ENCODE data around the gene RAB1A. TPM values are rescaled to one million over a fixed set of nuclear protein-coding genes. Genes with fewer than 3 reads are reported as not detected.
A peak's percentile ranks its signal among the peaks of the same experiment; 100 is the strongest.

RAB1A gene
- total and polyA plus RNA-seq, 2 donors, result 130 to 140 TPM

- H3K4me3 ChIP-seq (ENCODE audit: low read depth, low read length), result peak within 1 kb of the TSS; percentile 74
- peak within 1 kb of the TSS; percentile 77 for H3K27ac ChIP-seq (ENCODE audit: low read depth)
- under 1% methylated on average over 99 of the region's 99 CpGs for WGBS
- H3K4me1 ChIP-seq (ENCODE audit: insufficient read depth), result peaks cover 1% of the 10 kb centered on the region
- H3K36me3 ChIP-seq (ENCODE audit: insufficient read depth), result no peaks in the 10 kb centered on the region
- peak; percentile 94 for DNase-seq (ENCODE audit: extremely low spot score)
Observed at GRCh38 chr2:65056215-65057053, 73.5 kb downstream of the RAB1A start, which contains the start of gene CEP68. CEP68 (plus strand) TSS chr2:65056416; CDS start chr2:65069445, 13,029 bp downstream.

DNA sequence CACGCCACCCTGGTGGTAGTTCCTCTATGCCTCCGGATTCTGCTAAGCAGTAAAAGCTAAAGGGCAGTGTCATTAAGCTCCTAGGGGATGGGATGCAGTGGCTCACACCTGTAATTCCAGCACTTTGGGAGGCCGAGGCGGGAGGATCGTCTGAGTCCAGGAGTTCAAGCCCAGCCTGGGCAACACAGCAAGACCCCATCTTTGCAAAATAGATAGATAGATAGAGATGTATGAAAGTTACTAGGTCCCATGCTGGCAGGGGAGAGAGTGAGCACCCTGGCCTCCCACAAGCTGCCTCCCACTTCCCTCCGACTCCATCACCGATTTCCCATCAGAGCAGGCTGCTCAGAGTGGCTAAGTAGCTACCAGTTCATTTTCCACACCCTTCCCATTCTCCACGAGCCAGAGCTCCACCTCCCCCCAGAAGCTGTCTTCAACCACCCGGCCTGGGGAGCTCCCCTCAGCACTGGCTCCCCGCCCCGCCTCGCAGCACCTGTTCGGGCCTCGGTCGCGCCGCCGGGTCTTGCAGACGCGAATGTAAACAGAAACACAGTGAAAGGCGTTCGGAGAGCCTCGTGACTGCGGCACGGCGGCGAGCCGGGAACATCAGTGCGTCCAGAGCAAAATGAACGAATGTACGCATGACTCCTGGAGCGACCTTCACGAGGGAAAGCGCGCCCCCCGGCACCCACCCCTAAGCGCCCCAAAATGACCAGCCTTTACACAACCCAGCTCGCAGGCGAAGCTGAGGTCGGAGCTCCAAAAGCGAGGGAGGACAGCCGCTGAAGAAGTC, 74.3 kb downstream of the RAB1A start:
- Histone ChIP-seq H3K27ac (ENCODE audit: low read depth) (no peak overlapping the region), H3K4me3 (ENCODE audit: low read depth, low read length) (peak overlapping the region; percentile 74), H3K36me3 (ENCODE audit: insufficient read depth) (no peaks in the 10 kb centered on the region), H3K4me1 (ENCODE audit: insufficient read depth) (peaks cover 1% of the 10 kb centered on the region)
- 9% methylated on average over 42 of the region's 42 CpGs for WGBS
- no peak for DNase-seq (ENCODE audit: extremely low spot score)

DNA sequence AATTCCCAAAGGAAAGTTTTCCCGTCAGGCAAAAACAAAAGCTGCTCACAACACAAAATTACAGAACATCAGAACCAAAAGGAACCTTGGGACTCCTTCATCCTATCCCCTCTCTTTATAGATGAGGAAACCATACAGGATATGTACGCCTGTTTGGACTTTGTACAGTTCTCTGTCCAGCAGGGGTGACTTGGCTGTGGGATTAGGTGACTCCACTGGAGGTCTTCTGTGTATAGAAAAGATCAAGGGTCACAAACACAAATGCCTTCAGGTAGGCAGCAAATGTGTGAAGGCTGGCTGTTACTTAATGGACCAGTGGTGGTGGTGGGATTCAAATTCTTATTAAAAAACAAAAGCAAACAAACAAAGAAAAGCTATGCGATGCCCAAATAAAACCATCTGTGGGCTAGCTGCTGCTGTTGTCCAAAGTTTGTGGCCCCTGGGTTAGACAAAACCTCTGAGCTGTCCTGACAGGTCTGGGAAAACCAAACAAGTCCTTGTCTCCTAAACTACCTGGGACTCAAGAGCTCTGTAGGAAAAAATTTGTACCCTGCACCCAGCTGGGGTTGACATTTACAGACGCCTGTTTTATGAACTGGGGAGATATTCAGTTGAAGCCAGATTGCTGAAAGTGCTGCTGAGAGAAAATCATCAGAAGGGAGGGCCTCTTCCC, 75.0 kb downstream of the RAB1A start:
- Histone ChIP-seq H3K4me1 (ENCODE audit: insufficient read depth) (peaks cover 1% of the 10 kb centered on the region), H3K36me3 (ENCODE audit: insufficient read depth) (no peaks in the 10 kb centered on the region), H3K4me3 (ENCODE audit: low read depth, low read length) (no peak overlapping the region), H3K27ac (ENCODE audit: low read depth) (no peak overlapping the region)
- no peak for DNase-seq (ENCODE audit: extremely low spot score)
- 81% methylated on average over 4 of the region's 4 CpGs for WGBS

DNA sequence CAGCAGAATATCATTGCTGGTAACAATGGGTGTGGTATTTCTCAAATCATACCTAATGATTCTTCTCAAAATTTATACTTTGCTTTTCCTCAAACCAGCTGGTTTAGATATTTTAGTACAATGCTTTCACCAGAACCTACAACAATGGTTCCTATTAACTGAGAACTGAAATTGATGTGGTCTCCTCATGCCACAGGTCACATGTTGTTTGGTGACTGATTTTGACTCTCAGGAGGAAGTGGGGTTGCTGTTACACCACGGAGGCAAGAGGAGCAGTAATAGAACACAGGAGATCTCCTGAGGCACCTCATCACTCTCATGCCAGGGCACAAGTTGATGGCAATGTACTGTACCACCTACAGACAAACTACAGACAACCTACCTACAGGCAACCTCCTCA, 76.7 kb downstream of the RAB1A start:
- peaks cover under 1% of the 10 kb centered on the region for H3K4me1 ChIP-seq (ENCODE audit: insufficient read depth)
- no peak overlapping the region for H3K4me3 ChIP-seq (ENCODE audit: low read depth, low read length)
- H3K27ac ChIP-seq (ENCODE audit: low read depth), result no peak overlapping the region
- no peak for DNase-seq (ENCODE audit: extremely low spot score)
- WGBS, result 33% methylated on average over 1 of the region's 1 CpG
- H3K36me3 ChIP-seq (ENCODE audit: insufficient read depth), result no peaks in the 10 kb centered on the region

GRCh38 chr2:65050931-65051330, 79.0 kb downstream of the RAB1A start:
- Histone ChIP-seq H3K36me3 (ENCODE audit: insufficient read depth) (no peaks in the 10 kb centered on the region), H3K27ac (ENCODE audit: low read depth) (no peak overlapping the region), H3K4me3 (ENCODE audit: low read depth, low read length) (no peak overlapping the region), H3K4me1 (ENCODE audit: insufficient read depth) (no peaks in the 10 kb centered on the region)
- WGBS, result 87% methylated on average over 3 of the region's 3 CpGs
- DNase-seq (ENCODE audit: extremely low spot score), result no peak

- DNase-seq (ENCODE audit: extremely low spot score), result no peak
- 86% methylated on average over 1 of the region's 1 CpG for WGBS
- Histone ChIP-seq H3K4me3 (ENCODE audit: low read depth, low read length) (no peak overlapping the region), H3K36me3 (ENCODE audit: insufficient read depth) (no peaks in the 10 kb centered on the region), H3K4me1 (ENCODE audit: insufficient read depth) (no peaks in the 10 kb centered on the region), H3K27ac (ENCODE audit: low read depth) (no peak overlapping the region)
Observed at GRCh38 chr2:65049010-65049639, 80.8 kb downstream of the RAB1A start.

DNA sequence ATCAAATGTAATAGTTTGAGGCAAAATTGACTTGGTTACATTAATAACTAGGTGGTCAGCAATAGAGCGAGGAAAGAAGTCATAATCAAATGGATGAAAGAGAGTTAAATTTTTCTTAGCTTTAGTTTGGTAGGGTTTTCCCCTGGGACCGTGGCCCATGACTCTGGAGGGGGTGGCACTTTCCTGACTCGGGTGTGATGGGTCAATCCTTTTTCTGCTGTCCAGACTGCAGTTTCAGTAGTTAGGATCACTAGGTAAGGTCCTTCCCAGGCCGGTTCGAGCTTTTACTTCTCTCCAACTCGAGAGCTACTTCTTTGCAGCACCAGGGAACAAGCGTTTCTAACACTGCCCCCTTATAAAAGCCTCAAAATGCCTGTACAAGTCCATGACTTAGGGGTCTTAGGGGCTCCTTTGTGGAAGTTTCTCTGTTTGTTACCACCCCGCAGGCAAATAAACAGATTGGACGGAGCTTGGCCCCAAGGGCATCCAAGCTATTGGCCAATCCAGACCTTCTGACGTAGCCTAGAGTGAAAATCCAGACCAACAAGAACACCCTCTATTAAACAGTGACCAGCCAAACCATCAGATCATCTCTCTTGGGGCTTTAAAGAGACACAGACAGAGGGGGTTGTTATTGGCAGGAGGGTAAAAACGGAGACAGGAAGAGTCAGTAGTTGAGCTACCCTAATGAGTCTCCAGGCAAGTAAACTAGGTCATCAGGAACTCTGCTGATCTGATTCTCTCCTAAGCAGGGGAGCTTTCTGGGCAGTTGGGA, 83.1 kb downstream of the RAB1A start:
- Histone ChIP-seq H3K27ac (ENCODE audit: low read depth) (no peak overlapping the region), H3K4me3 (ENCODE audit: low read depth, low read length) (no peak overlapping the region), H3K4me1 (ENCODE audit: insufficient read depth) (no peaks in the 10 kb centered on the region), H3K36me3 (ENCODE audit: insufficient read depth) (no peaks in the 10 kb centered on the region)
- no peak for DNase-seq (ENCODE audit: extremely low spot score)
- WGBS, result 76% methylated on average over 11 of the region's 11 CpGs

GRCh38 chr2:65045651-65046050, 84.3 kb downstream of the RAB1A start:
- DNase-seq (ENCODE audit: extremely low spot score), result no peak
- Histone ChIP-seq H3K4me3 (ENCODE audit: low read depth, low read length) (no peak overlapping the region), H3K36me3 (ENCODE audit: insufficient read depth) (no peaks in the 10 kb centered on the region), H3K4me1 (ENCODE audit: insufficient read depth) (no peaks in the 10 kb centered on the region), H3K27ac (ENCODE audit: low read depth) (no peak overlapping the region)
- 48% methylated on average over 10 of the region's 10 CpGs for WGBS

DNA sequence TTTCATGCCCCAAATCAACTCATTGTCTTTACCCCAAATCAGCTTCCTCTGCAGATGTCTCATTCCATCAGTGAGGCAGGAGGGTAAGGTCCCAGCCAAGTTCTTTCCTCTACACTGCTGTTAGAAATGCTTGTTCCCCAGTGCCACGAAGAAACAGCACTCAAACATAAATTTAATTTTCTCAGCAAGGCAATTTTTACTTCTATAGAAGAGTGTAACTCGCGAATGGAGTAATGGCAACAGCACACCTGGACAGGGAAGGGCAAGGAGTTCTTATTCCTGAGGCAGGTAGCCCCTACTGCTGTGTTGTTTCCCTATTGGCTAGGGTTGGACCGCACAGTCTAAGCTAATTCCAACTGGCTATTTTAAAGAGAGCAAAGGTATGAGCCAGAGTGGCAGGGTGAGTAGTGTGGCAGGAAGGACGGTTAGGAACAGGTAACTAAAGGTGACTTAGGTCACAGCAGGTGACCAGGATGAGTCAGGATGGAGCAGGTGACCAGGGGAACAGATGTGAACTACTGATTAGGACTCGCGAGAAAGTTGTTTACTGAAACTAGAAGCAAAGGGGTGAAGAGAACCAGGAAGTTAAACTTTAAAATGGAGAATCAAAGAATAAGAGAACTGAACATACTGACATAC, 85.7 kb downstream of the RAB1A start:
- H3K4me3 ChIP-seq (ENCODE audit: low read depth, low read length), result no peak overlapping the region
- no peak for DNase-seq (ENCODE audit: extremely low spot score)
- 90% methylated on average over 7 of the region's 7 CpGs for WGBS
- H3K36me3 ChIP-seq (ENCODE audit: insufficient read depth), result no peaks in the 10 kb centered on the region
- H3K27ac ChIP-seq (ENCODE audit: low read depth), result no peak overlapping the region
- H3K4me1 ChIP-seq (ENCODE audit: insufficient read depth), result no peaks in the 10 kb centered on the region

DNA sequence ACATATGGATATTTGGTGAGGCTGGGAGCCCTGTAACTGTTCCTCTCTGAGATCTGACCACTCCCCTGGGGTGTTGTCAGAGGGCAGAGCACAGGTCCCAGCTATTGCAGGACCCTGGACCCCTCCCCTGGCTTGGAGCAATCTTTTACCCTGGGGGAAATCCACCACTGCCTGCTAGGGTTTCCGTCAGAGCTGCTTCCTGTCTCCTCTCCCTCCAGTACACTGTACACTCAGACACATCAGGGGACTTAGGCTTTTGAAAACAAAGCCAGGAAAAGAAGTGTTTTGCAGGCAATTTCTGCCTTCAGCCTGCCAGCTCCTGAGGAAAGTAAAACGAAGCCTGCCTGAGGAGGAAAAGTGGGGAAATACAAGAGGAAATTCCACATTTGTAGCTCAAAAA, 86.9 kb downstream of the RAB1A start:
- Histone ChIP-seq H3K36me3 (ENCODE audit: insufficient read depth) (no peaks in the 10 kb centered on the region), H3K4me1 (ENCODE audit: insufficient read depth) (no peaks in the 10 kb centered on the region), H3K4me3 (ENCODE audit: low read depth, low read length) (no peak overlapping the region), H3K27ac (ENCODE audit: low read depth) (no peak overlapping the region)
- no peak for DNase-seq (ENCODE audit: extremely low spot score)
- WGBS, result 63% methylated on average over 2 of the region's 2 CpGs

DNA sequence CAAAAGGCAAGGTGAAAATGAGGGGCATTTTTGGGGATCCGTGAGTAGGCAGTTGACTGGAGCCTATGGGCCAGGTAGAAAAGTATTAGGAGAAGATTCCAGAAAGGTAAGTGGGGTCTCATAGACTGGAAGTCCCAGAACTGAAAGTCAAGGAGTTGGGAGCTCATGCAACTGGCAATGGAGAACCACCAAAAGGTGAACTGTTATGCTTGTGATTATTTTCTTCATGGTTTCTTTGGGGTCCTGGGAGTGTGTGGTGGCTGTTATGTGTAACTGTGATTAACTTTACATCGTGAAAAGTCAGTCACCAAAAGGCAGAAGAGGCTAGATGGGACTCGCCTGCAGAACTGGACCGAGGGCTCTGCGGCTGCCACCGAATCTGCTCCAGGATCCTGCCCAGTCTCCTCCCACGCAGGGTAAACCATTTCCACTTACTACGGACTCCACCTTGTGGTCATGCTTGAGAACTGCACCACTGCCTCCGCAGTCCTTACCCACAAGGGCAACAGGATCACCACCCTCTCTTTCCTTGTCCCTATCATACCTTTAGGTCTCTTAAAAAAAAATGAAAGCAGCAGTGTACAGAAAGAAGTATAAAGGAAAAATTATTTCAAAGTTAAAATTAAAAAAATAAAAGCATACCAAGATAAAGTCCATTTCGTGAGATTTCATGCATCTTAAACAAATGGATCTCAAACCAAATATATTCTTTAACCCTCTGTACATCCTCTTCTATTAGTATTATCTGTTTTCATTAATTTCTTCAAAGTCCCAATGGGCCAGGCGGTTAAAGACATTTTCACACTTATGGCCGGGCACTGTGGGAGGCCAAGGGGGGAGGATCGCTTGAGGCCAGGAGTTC, 89.3 kb downstream of the RAB1A start:
- DNase-seq (ENCODE audit: extremely low spot score), result no peak
- H3K27ac ChIP-seq (ENCODE audit: low read depth), result no peak overlapping the region
- WGBS, result 30% methylated on average over 13 of the region's 13 CpGs
- no peak overlapping the region for H3K4me3 ChIP-seq (ENCODE audit: low read depth, low read length)
- H3K36me3 ChIP-seq (ENCODE audit: insufficient read depth), result no peaks in the 10 kb centered on the region
- no peaks in the 10 kb centered on the region for H3K4me1 ChIP-seq (ENCODE audit: insufficient read depth)

GRCh38 chr2:65039640-65040039, 90.3 kb downstream of the RAB1A start:
- no peak overlapping the region for H3K27ac ChIP-seq (ENCODE audit: low read depth)
- no peaks in the 10 kb centered on the region for H3K4me1 ChIP-seq (ENCODE audit: insufficient read depth)
- no peak overlapping the region for H3K4me3 ChIP-seq (ENCODE audit: low read depth, low read length)
- 89% methylated on average over 3 of the region's 3 CpGs for WGBS
- H3K36me3 ChIP-seq (ENCODE audit: insufficient read depth), result no peaks in the 10 kb centered on the region
- no peak for DNase-seq (ENCODE audit: extremely low spot score)

Measured in urinary bladder (tissue), 4 donors.